Measurements from ENCODE around the gene AK5.

DNA sequence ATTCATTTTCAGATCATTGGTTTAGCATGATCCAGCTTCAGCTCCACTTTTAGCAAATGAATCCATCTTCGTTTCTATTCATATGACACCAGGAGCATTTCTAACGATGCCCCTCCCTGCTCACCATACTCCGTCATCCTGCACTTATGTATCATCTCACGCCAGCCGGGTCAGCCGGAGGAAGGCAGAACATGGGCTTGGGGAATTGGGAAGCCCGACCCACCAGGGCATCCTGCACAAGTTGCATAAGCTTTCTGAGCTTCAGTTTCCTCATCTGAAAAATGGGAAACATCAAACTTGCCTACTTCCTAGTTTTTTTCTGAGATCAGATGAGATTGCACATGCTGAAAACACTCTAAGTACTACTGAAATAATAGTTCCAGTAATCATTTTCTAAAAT is 194.7 kb downstream of the AK5 start:
- TF ChIP-seq, protein P1, sequence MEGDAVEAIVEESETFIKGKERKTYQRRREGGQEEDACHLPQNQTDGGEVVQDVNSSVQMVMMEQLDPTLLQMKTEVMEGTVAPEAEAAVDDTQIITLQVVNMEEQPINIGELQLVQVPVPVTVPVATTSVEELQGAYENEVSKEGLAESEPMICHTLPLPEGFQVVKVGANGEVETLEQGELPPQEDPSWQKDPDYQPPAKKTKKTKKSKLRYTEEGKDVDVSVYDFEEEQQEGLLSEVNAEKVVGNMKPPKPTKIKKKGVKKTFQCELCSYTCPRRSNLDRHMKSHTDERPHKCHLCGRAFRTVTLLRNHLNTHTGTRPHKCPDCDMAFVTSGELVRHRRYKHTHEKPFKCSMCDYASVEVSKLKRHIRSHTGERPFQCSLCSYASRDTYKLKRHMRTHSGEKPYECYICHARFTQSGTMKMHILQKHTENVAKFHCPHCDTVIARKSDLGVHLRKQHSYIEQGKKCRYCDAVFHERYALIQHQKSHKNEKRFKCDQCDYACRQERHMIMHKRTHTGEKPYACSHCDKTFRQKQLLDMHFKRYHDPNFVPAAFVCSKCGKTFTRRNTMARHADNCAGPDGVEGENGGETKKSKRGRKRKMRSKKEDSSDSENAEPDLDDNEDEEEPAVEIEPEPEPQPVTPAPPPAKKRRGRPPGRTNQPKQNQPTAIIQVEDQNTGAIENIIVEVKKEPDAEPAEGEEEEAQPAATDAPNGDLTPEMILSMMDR (IDR thresholded peaks at IDR 0.05): no peak
- no peak for TF ChIP-seq RCOR1 (IDR thresholded peaks at IDR 0.05; ENCODE audit: low read depth, low read length)
- TF ChIP-seq EP300 (IDR thresholded peaks at IDR 0.05): no peak
- TF ChIP-seq, protein P2, sequence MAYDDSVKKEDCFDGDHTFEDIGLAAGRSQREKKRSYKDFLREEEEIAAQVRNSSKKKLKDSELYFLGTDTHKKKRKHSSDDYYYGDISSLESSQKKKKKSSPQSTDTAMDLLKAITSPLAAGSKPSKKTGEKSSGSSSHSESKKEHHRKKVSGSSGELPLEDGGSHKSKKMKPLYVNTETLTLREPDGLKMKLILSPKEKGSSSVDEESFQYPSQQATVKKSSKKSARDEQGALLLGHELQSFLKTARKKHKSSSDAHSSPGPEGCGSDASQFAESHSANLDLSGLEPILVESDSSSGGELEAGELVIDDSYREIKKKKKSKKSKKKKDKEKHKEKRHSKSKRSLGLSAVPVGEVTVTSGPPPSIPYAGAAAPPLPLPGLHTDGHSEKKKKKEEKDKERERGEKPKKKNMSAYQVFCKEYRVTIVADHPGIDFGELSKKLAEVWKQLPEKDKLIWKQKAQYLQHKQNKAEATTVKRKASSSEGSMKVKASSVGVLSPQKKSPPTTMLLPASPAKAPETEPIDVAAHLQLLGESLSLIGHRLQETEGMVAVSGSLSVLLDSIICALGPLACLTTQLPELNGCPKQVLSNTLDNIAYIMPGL (CRISPR knock-in tag; IDR thresholded peaks at IDR 0.05; ENCODE audit: borderline replicate concordance): no peak

All from A549 (cell line).